Glutamatergic neuron (in vitro differentiated cells): ENCODE measurements around the gene ZFP1. TPM values are rescaled to one million over a fixed set of nuclear protein-coding genes. Genes with fewer than 3 reads are reported as not detected.

ENCODE experiments used
- DNase-seq: peaks from one replicate; pipeline ENCODE4 v3.0.0; 2022
- H3K27ac Mint-ChIP-seq: one replicate; pipeline ENCODE4 v1.8.0; 2020; ENCODE audit warnings: mild to moderate bottlenecking, mixed read lengths, inconsistent platforms; ENCODE audit not compliant: unreplicated experiment
- H3K27me3 Mint-ChIP-seq: one replicate; pipeline ENCODE4 v1.8.0; 2020; ENCODE audit warnings: mild to moderate bottlenecking, moderate library complexity, mixed read lengths, inconsistent platforms; ENCODE audit not compliant: unreplicated experiment
- H3K36me3 Mint-ChIP-seq: one replicate; pipeline ENCODE4 v1.8.0; 2020; ENCODE audit warnings: mild to moderate bottlenecking, mixed read lengths, inconsistent platforms; ENCODE audit not compliant: unreplicated experiment
- H3K4me1 Mint-ChIP-seq: one replicate; pipeline ENCODE4 v1.8.0; 2020; ENCODE audit warnings: mild to moderate bottlenecking, low read depth, mixed read lengths, inconsistent platforms; ENCODE audit not compliant: unreplicated experiment
- H3K4me3 Mint-ChIP-seq: one replicate; pipeline ENCODE4 v1.8.0; 2020; ENCODE audit warnings: mild to moderate bottlenecking, mixed read lengths, inconsistent platforms; ENCODE audit not compliant: unreplicated experiment
- H3K9me3 Mint-ChIP-seq: one replicate; pipeline ENCODE4 v1.8.0; 2020; ENCODE audit warnings: mild to moderate bottlenecking, moderate library complexity, mixed read lengths, inconsistent platforms; ENCODE audit not compliant: unreplicated experiment
- total RNA-seq: library from RNA; stranded (reverse); fragmentation: NEBNext Ultra II Directional; extraction: Animal tissue kit (Norgen Biotek cat#: 25700); gene quantifications from one replicate; pipeline ENCODE4 v1.2.1, GENCODE V29; 2021; ENCODE audit not compliant: unreplicated experiment
- TF ChIP-seq, protein P1 (sequence below): fragments of 200-600 bp; sonication (generic); IDR thresholded peaks from one replicate; pipeline ENCODE4 v1.5.0; 2021; ENCODE audit not compliant: partially characterized antibody, unreplicated experiment

The ZFP1 gene
- total RNA-seq, 1 donor from 2014 or later: 16.1 TPM

DNA sequence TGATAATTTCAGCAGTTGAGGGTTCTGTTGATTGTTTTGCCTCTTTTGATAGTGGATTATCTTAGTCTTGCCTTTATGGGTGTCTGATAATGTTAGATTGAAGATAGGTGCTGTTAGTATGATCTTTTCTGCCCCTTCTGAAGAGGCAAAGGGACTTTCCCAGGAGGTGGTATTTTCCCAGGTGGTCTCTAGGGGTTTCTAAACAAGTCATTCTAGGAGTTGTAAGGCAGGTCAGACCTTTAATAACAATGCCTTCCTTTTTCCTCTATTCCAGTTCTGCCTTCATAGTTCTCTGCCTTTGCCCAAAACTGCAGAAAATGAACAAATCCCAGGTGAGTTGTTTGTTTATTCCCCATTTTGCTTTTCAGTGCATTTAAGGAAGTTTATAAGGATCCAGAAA, 4.3 kb downstream of the ZFP1 start:
- TF ChIP-seq, protein P1, sequence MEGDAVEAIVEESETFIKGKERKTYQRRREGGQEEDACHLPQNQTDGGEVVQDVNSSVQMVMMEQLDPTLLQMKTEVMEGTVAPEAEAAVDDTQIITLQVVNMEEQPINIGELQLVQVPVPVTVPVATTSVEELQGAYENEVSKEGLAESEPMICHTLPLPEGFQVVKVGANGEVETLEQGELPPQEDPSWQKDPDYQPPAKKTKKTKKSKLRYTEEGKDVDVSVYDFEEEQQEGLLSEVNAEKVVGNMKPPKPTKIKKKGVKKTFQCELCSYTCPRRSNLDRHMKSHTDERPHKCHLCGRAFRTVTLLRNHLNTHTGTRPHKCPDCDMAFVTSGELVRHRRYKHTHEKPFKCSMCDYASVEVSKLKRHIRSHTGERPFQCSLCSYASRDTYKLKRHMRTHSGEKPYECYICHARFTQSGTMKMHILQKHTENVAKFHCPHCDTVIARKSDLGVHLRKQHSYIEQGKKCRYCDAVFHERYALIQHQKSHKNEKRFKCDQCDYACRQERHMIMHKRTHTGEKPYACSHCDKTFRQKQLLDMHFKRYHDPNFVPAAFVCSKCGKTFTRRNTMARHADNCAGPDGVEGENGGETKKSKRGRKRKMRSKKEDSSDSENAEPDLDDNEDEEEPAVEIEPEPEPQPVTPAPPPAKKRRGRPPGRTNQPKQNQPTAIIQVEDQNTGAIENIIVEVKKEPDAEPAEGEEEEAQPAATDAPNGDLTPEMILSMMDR: no peak
- H3K9me3 Mint-ChIP-seq: peaks cover 9% of the 10 kb centered on the region
- no peak overlapping the region for H3K4me3 Mint-ChIP-seq
- no peak for DNase-seq
- H3K36me3 Mint-ChIP-seq: peaks cover 51% of the 10 kb centered on the region
- no peak overlapping the region for H3K27ac Mint-ChIP-seq
- H3K4me1 Mint-ChIP-seq: no peaks in the 10 kb centered on the region
- peaks cover 2% of the 10 kb centered on the region for H3K27me3 Mint-ChIP-seq

DNA sequence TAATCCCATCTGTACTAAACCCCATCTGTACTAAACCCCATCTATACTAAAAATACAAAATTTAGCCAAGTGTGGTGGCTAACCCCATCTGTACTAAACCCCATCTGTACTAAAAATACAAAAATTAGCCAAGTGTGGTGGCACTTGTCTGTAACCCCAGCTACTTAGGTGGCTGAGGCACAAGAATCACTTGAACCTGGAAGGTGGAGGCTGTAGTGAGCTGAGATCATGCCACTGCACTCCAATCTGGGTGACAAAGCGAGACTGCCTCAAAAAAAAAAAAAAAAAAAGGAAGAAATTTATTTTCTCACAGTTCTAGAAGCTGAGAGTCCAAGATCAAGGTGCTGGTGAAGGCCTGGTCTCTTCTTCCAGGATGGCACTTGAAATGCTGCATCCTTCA, 12.1 kb downstream of the ZFP1 start:
- Mint-ChIP-seq H3K4me1 (no peaks in the 10 kb centered on the region), H3K27me3 (peaks cover 2% of the 10 kb centered on the region), H3K27ac (no peak overlapping the region), H3K9me3 (peaks cover 4% of the 10 kb centered on the region), H3K4me3 (no peak overlapping the region), H3K36me3 (peaks cover 37% of the 10 kb centered on the region)
- DNase-seq: no peak
- TF ChIP-seq, protein P1: no peak

DNA sequence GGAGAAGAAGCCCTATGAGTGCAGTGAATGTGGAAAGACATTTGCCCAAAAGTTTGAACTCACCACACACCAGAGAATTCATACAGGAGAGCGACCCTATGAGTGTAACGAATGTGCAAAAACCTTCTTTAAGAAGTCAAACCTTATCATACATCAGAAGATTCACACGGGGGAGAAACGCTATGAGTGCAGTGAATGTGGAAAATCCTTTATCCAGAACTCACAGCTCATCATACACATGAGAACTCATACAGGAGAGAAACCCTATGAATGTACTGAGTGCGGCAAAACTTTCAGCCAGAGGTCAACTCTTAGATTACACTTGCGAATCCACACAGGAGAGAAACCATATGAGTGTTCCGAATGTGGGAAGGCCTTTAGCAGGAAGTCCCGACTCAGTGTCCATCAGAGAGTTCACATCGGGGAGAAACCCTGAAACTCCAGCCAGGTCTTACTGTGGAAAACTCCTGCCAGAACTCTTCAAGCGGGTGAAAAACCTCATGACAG, 21.6 kb downstream of the ZFP1 start:
- TF ChIP-seq, protein P1: no peak
- no peak for DNase-seq
- H3K36me3 Mint-ChIP-seq: peaks cover 82% of the 10 kb centered on the region
- peaks cover 24% of the 10 kb centered on the region for H3K9me3 Mint-ChIP-seq
- no peak overlapping the region for H3K27ac Mint-ChIP-seq
- H3K4me3 Mint-ChIP-seq: no peak overlapping the region
- H3K4me1 Mint-ChIP-seq: no peaks in the 10 kb centered on the region
- H3K27me3 Mint-ChIP-seq: no peaks in the 10 kb centered on the region

DNA sequence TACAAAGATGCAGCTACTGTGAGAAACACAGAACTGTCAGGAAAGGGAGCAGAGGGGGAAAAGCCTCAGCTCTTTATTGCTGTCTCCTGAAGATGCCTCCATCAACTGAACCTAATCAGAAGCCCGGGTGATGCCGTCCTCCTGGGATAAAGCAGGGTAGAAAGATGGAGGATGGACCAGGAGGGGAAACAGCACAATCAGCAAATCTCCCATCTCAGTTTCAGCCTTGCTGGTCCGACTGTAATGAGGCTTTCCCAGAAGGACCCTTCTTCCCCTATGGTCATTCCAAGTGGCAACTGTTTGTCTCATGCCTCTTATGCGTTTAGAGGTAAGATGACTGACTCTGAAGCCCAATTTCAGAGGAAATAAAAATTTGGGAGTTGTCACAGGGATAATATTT, 24.3 kb downstream of the ZFP1 start:
- DNase-seq: no peak
- Mint-ChIP-seq H3K4me3 (no peak overlapping the region), H3K27ac (no peak overlapping the region), H3K27me3 (no peaks in the 10 kb centered on the region), H3K36me3 (peaks cover 83% of the 10 kb centered on the region), H3K4me1 (no peaks in the 10 kb centered on the region), H3K9me3 (peaks cover 27% of the 10 kb centered on the region)
- TF ChIP-seq, protein P1: no peak

DNA sequence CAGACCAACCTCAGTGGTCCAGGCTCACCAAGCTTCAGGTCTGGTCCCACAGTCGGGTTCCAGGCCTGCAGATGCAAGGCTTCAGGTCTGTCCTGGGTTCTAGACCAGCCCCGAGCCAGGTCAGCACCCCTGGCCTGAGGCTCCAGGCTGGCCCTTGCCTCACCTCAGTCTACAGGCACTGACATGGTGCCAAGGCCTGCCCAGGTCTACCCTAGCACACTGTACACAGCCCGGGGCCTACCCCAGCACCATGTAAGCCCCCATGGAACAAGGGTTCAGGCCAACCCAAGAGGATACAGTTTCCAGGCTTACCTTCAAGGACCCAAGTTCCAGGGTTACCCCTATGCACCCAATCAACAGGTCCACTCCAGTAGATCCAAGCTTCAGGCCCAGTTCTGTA, 26.8 kb downstream of the ZFP1 start:
- Mint-ChIP-seq H3K9me3 (peaks cover 17% of the 10 kb centered on the region), H3K27ac (no peak overlapping the region), H3K4me3 (no peak overlapping the region), H3K36me3 (peaks cover 75% of the 10 kb centered on the region), H3K27me3 (no peaks in the 10 kb centered on the region), H3K4me1 (no peaks in the 10 kb centered on the region)
- no peak for DNase-seq
- TF ChIP-seq, protein P1: no peak
